Astrocyte (in vitro differentiated cells and primary cell): Measurements from ENCODE around the gene ASCL1. TPM values are rescaled to one million over a fixed set of nuclear protein-coding genes. Genes with fewer than 3 reads are reported as not detected.

Experiments used
- DNase-seq: peaks from one replicate; pipeline ENCODE4 v3.0.0-alpha.2; 2010; ENCODE audit warnings: low read depth
- FAIRE-seq: peaks from 2 replicates; lab custom pipeline; 2011; peaks lifted over from hg19 to GRCh38; lab: Jason Lieb, UNC
- H2AFZ ChIP-seq: 2 replicates; pipeline ENCODE4 v1.6.0; 2012; ENCODE audit warnings: low read depth, low read length, inconsistent platforms
- H3K27ac ChIP-seq: 2 replicates; pipeline ENCODE4 v1.5.1; 2011; ENCODE audit warnings: low read depth, low read length, inconsistent platforms
- H3K27me3 ChIP-seq: 2 replicates; pipeline ENCODE4 v1.6.0; 2011; ENCODE audit warnings: low read length, inconsistent platforms; ENCODE audit not compliant: insufficient read depth
- H3K36me3 ChIP-seq: 2 replicates; pipeline ENCODE4 v1.5.1; 2011; ENCODE audit warnings: low read length, inconsistent platforms; ENCODE audit not compliant: insufficient read depth
- H3K4me1 ChIP-seq: 2 replicates; pipeline ENCODE4 v1.5.1; 2011; ENCODE audit warnings: low read length, inconsistent platforms; ENCODE audit not compliant: insufficient read depth
- H3K4me2 ChIP-seq: 2 replicates; pipeline ENCODE4 v1.6.0; 2012; ENCODE audit warnings: low read length, inconsistent platforms
- H3K4me3 ChIP-seq: 2 replicates; pipeline ENCODE4 v1.5.1; 2011; ENCODE audit warnings: low read depth, mild to moderate bottlenecking, low read length, inconsistent platforms; ENCODE audit not compliant: insufficient read depth
- H3K79me2 ChIP-seq: 2 replicates; pipeline ENCODE4 v1.6.0; 2012; ENCODE audit warnings: mild to moderate bottlenecking, low read length, inconsistent platforms; ENCODE audit not compliant: insufficient read depth
- H3K9ac ChIP-seq: 2 replicates; pipeline ENCODE4 v1.6.0; 2012; ENCODE audit warnings: mild to moderate bottlenecking, low read length, inconsistent platforms
- H3K9me3 ChIP-seq: 2 replicates; pipeline ENCODE4 v1.5.1; 2012; ENCODE audit warnings: low read depth, mild to moderate bottlenecking, low read length, inconsistent platforms; ENCODE audit not compliant: insufficient read depth
- H4K20me1 ChIP-seq: 2 replicates; pipeline ENCODE4 v1.6.0; 2012; ENCODE audit warnings: low read length, inconsistent platforms; ENCODE audit not compliant: insufficient read depth
- H3K27ac Mint-ChIP-seq: one replicate; pipeline ENCODE4 v1.8.0; 2021; ENCODE audit warnings: mild to moderate bottlenecking, mixed read lengths; ENCODE audit not compliant: unreplicated experiment
- H3K27me3 Mint-ChIP-seq: one replicate; pipeline ENCODE4 v1.8.0; 2021; ENCODE audit warnings: low read depth, mixed read lengths; ENCODE audit not compliant: unreplicated experiment
- H3K36me3 Mint-ChIP-seq: one replicate; pipeline ENCODE4 v1.8.0; 2021; ENCODE audit warnings: low read depth, mixed read lengths; ENCODE audit not compliant: unreplicated experiment
- H3K4me1 Mint-ChIP-seq: one replicate; pipeline ENCODE4 v1.8.0; 2021; ENCODE audit warnings: low read depth, mixed read lengths; ENCODE audit not compliant: unreplicated experiment
- H3K4me3 Mint-ChIP-seq: one replicate; pipeline ENCODE4 v1.8.0; 2021; ENCODE audit warnings: mild to moderate bottlenecking, moderate library complexity, mixed read lengths; ENCODE audit not compliant: unreplicated experiment
- H3K9me3 Mint-ChIP-seq: one replicate; pipeline ENCODE4 v1.8.0; 2021; ENCODE audit warnings: mild to moderate bottlenecking, mixed read lengths; ENCODE audit not compliant: unreplicated experiment
- EZH2 ChIP-seq: IDR thresholded peaks from 2 replicates; pipeline ENCODE4 v1.6.1; 2012; ENCODE audit warnings: mild to moderate bottlenecking, low read length, inconsistent platforms; ENCODE audit not compliant: insufficient read depth
- total RNA-seq: library from RNA; stranded (reverse); gene quantifications from 2 replicates; pipeline ENCODE4 v1.2.1, GENCODE V29; 2021
- TF ChIP-seq, protein P1 (sequence below): IDR thresholded peaks from 2 replicates; pipeline ENCODE4 v1.5.1; 2011; ENCODE audit warnings: low read depth, mild to moderate bottlenecking, inconsistent platforms, low read length, moderate library complexity; ENCODE audit not compliant: insufficient read depth

Gene ASCL1
- total RNA-seq, 1 donor from 2014 or later: not detected

DNA sequence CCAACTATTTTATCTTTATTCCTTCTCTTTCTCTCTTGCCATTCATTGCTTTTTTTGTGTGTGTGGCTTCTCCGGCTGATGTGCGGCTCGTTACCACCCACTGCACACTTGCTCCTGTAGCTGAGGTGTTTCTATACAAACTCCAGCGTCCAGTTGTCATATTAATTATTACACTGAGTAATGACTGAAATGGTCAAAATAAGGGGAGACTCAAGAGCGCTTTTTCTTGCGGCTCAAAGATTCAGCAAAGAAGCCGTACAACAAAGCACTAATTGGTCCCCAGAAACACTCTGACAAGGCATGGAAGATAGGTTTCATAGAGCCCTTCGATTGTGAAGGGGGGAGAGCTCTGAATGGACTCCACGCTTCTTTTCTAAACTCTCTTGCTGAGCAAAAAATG, 5.6 kb upstream of the ASCL1 start:
- Histone ChIP-seq H3K9ac (no peak overlapping the region), H3K27ac (no peak overlapping the region), H3K9me3 (no peaks in the 10 kb centered on the region), H3K79me2 (no peaks in the 10 kb centered on the region), H3K36me3 (no peaks in the 10 kb centered on the region), H3K4me2 (no peak overlapping the region), H4K20me1 (no peaks in the 10 kb centered on the region), H3K4me3 (no peak overlapping the region), H2AFZ (no peak overlapping the region), H3K27me3 (peaks cover 63% of the 10 kb centered on the region), H3K4me1 (no peaks in the 10 kb centered on the region)
- Mint-ChIP-seq H3K27me3 (peaks cover 94% of the 10 kb centered on the region), H3K4me3 (no peak overlapping the region), H3K4me1 (peaks cover 2% of the 10 kb centered on the region), H3K9me3 (no peaks in the 10 kb centered on the region), H3K27ac (no peak overlapping the region), H3K36me3 (peaks cover 3% of the 10 kb centered on the region)
- FAIRE-seq (no peak), DNase-seq (no peak)
- TF ChIP-seq, protein P1, sequence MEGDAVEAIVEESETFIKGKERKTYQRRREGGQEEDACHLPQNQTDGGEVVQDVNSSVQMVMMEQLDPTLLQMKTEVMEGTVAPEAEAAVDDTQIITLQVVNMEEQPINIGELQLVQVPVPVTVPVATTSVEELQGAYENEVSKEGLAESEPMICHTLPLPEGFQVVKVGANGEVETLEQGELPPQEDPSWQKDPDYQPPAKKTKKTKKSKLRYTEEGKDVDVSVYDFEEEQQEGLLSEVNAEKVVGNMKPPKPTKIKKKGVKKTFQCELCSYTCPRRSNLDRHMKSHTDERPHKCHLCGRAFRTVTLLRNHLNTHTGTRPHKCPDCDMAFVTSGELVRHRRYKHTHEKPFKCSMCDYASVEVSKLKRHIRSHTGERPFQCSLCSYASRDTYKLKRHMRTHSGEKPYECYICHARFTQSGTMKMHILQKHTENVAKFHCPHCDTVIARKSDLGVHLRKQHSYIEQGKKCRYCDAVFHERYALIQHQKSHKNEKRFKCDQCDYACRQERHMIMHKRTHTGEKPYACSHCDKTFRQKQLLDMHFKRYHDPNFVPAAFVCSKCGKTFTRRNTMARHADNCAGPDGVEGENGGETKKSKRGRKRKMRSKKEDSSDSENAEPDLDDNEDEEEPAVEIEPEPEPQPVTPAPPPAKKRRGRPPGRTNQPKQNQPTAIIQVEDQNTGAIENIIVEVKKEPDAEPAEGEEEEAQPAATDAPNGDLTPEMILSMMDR: no peak
- TF ChIP-seq EZH2: no peak

DNA sequence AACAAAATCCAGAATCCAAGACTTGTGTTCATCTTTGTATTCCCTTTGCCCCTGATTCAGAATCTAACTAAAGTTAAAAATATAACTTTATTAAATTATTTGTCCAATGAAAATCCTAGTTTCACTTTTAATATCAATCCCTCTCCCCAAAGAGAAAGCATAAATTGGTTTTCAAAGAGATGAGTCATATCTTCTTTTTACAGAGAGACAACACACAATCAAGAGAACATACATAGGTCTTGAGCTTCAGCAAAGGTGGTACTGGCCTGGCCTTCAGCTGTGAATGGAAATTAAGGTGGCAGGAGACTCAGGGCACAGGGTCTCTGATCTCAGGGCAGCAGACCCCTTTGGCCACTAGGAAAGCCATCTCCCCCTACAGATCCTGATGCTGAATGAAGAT, 4.3 kb upstream of the ASCL1 start:
- Mint-ChIP-seq H3K27me3 (peaks cover 85% of the 10 kb centered on the region), H3K27ac (no peak overlapping the region), H3K9me3 (no peaks in the 10 kb centered on the region), H3K4me1 (peaks cover 6% of the 10 kb centered on the region), H3K36me3 (peaks cover 3% of the 10 kb centered on the region), H3K4me3 (no peak overlapping the region)
- Histone ChIP-seq H3K27me3 (peaks cover 66% of the 10 kb centered on the region), H4K20me1 (no peaks in the 10 kb centered on the region), H3K36me3 (no peaks in the 10 kb centered on the region), H3K4me3 (no peak overlapping the region), H2AFZ (no peak overlapping the region), H3K4me1 (no peaks in the 10 kb centered on the region), H3K79me2 (no peaks in the 10 kb centered on the region), H3K9me3 (no peaks in the 10 kb centered on the region), H3K27ac (no peak overlapping the region), H3K4me2 (no peak overlapping the region), H3K9ac (no peak overlapping the region)
- DNase-seq (no peak), FAIRE-seq (no peak)
- TF ChIP-seq EZH2: no peak
- TF ChIP-seq, protein P1: no peak

DNA sequence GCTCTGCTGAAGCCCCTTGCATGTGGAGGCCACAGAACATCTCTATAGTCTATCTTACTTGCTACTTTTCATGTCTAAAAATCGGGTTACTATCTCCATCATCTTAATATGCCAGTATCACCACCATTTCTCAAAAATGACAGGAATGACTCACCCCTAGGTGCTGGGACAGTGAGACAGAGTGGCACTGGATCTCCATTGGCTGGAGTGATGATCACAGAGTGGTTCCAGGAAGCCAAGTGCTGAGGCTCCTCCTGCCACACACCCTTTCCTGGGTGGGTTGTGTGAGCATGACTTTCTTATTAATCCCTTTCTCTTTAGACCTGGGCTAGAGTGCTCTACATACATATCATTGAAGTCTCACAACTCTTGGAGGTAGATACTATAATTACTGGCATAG, 3.3 kb upstream of the ASCL1 start:
- peaks cover 3% of the 10 kb centered on the region for H3K36me3 Mint-ChIP-seq
- H3K27me3 ChIP-seq: peaks cover 74% of the 10 kb centered on the region
- FAIRE-seq (no peak), DNase-seq (no peak)
- H3K4me1 Mint-ChIP-seq: peaks cover 7% of the 10 kb centered on the region
- no peaks in the 10 kb centered on the region for H3K36me3 ChIP-seq
- no peak overlapping the region for H3K27ac ChIP-seq
- no peak overlapping the region for H3K4me3 ChIP-seq
- no peaks in the 10 kb centered on the region for H4K20me1 ChIP-seq
- no peaks in the 10 kb centered on the region for H3K9me3 ChIP-seq
- H3K9ac ChIP-seq: no peak overlapping the region
- no peak overlapping the region for H3K4me2 ChIP-seq
- peaks cover 84% of the 10 kb centered on the region for H3K27me3 Mint-ChIP-seq
- H3K79me2 ChIP-seq: no peaks in the 10 kb centered on the region
- no peaks in the 10 kb centered on the region for H3K4me1 ChIP-seq
- H3K4me3 Mint-ChIP-seq: no peak overlapping the region
- TF ChIP-seq, protein P1: no peak
- no peak for TF ChIP-seq EZH2
- peaks cover 4% of the 10 kb centered on the region for H3K9me3 Mint-ChIP-seq
- H2AFZ ChIP-seq: no peak overlapping the region
- no peak overlapping the region for H3K27ac Mint-ChIP-seq
